Peyer's patch (tissue), 4 donors: ENCODE data around the gene KCNQ2. TPM values are rescaled to one million over a fixed set of nuclear protein-coding genes. Genes with fewer than 3 reads are reported as not detected.

Source experiments
- DNase-seq, 3 donors: peaks; one replicate each; pipeline ENCODE4 v3.0.0-alpha.2; 2017 to 2019
- H3K27ac ChIP-seq, 4 donors: fragments of 200-600 bp; sonication (generic); one replicate each; pipeline ENCODE4 v1.5.1; 2016 to 2019
- H3K27me3 ChIP-seq, 2 donors: fragments of 200-600 bp; sonication (generic); one replicate each; pipeline ENCODE4 v1.5.1; 2019
- H3K36me3 ChIP-seq, 3 donors: fragments of 200-600 bp; sonication (generic); one replicate each; pipeline ENCODE4 v1.5.1; 2016 to 2019
- H3K4me1 ChIP-seq, 4 donors: fragments of 200-600 bp; sonication (generic); one replicate each; pipeline ENCODE4 v1.5.1; 2016 to 2019
- H3K4me3 ChIP-seq, 4 donors: fragments of 200-600 bp; sonication (generic); 1 replicate in 3 of 4; 2 replicates in 1 of 4; pipeline ENCODE4 v1.5.1; 2016 to 2019; ENCODE audit warnings: mild to moderate bottlenecking in 1 of 4
- H3K9me3 ChIP-seq, 4 donors: fragments of 200-600 bp; sonication (generic); one replicate each; pipeline ENCODE4 v1.5.1; 2016 to 2019; ENCODE audit warnings: mild to moderate bottlenecking in 1 of 4
- CTCF ChIP-seq, 6 experiments: fragments of 450-650 bp in 4 of 6; fragments of 200-600 bp in 2 of 6; sonication (generic) in 1 of 6; IDR thresholded peaks; one replicate each; pipeline ENCODE4 v1.5.1; 2017 to 2019; ENCODE audit warnings: antibody characterized with exemption in 6 of 6, mild to moderate bottlenecking in 3 of 6, moderate library complexity in 1 of 6
- POLR2A ChIP-seq, 2 donors: fragments of 450-650 bp; IDR thresholded peaks; one replicate each; pipeline ENCODE4 v1.5.1; 2017; ENCODE audit warnings: antibody characterized with exemption in 2 of 2, mild to moderate bottlenecking in 2 of 2, moderate library complexity in 2 of 2
- total RNA-seq, 4 donors: library from RNA; depleted of rRNA; stranded (reverse); fragments of >200 nt; gene quantifications; one replicate each; pipeline ENCODE4 v1.1.0, GENCODE V29; 2016

KCNQ2 gene
- total RNA-seq, 4 donors from 2014 or later, result not detected

- TF ChIP-seq POLR2A (IDR thresholded peaks at IDR 0.05) (no peak), CTCF (IDR thresholded peaks at IDR 0.05) (no peak)
- Histone ChIP-seq H3K27ac (no peak overlapping the region), H3K4me3 (no peak overlapping the region), H3K36me3 (no peaks in the 10 kb centered on the region), H3K27me3 (no peaks in the 10 kb centered on the region), H3K9me3 (no peaks in the 10 kb centered on the region), H3K4me1 (no peaks in the 10 kb centered on the region)
- DNase-seq, result no peak
Observed at GRCh38 chr20:63418617-63419016, 53.8 kb downstream of the KCNQ2 start.

- Histone ChIP-seq H3K27me3 (no peaks in the 10 kb centered on the region), H3K27ac (no peak overlapping the region), H3K9me3 (no peaks in the 10 kb centered on the region), H3K4me3 (no peak overlapping the region), H3K4me1 (no peaks in the 10 kb centered on the region), H3K36me3 (no peaks in the 10 kb centered on the region)
- DNase-seq, result no peak
- TF ChIP-seq POLR2A (IDR thresholded peaks at IDR 0.05) (no peak), CTCF (IDR thresholded peaks at IDR 0.05) (no peak)
Observed at GRCh38 chr20:63417738-63418120, 54.7 kb downstream of the KCNQ2 start.

- DNase-seq, result no peak
- Histone ChIP-seq H3K4me3 (no peak overlapping the region), H3K4me1 (no peaks in the 10 kb centered on the region), H3K9me3 (no peaks in the 10 kb centered on the region), H3K27ac (no peak overlapping the region), H3K27me3 (no peaks in the 10 kb centered on the region), H3K36me3 (no peaks in the 10 kb centered on the region)
- TF ChIP-seq CTCF (IDR thresholded peaks at IDR 0.05), result no peak
- TF ChIP-seq POLR2A (IDR thresholded peaks at IDR 0.05), result no peak
Observed at GRCh38 chr20:63417097-63417737, 55.2 kb downstream of the KCNQ2 start.

- Histone ChIP-seq H3K4me3 (no peak overlapping the region), H3K4me1 (no peaks in the 10 kb centered on the region), H3K27ac (no peak overlapping the region), H3K27me3 (no peaks in the 10 kb centered on the region), H3K9me3 (no peaks in the 10 kb centered on the region), H3K36me3 (no peaks in the 10 kb centered on the region)
- no peak for DNase-seq
- TF ChIP-seq CTCF (IDR thresholded peaks at IDR 0.05), result no peak
- TF ChIP-seq POLR2A (IDR thresholded peaks at IDR 0.05), result no peak
Observed at GRCh38 chr20:63416631-63417030, 55.8 kb downstream of the KCNQ2 start.

GRCh38 chr20:63415647-63416391 is 56.6 kb downstream of the KCNQ2 start:
- Histone ChIP-seq H3K4me3 (no peak overlapping the region), H3K27ac (no peak overlapping the region), H3K27me3 (no peaks in the 10 kb centered on the region), H3K9me3 (no peaks in the 10 kb centered on the region), H3K4me1 (no peaks in the 10 kb centered on the region), H3K36me3 (no peaks in the 10 kb centered on the region)
- no peak for DNase-seq
- TF ChIP-seq CTCF (IDR thresholded peaks at IDR 0.05) (no peak), POLR2A (IDR thresholded peaks at IDR 0.05) (no peak)
